ENCODE data around the gene GKN1. TPM values are rescaled to one million over a fixed set of nuclear protein-coding genes. Genes with fewer than 3 reads are reported as not detected.

Gene GKN1
- total RNA-seq, 1 donor from 2014 or later = not detected

DNA sequence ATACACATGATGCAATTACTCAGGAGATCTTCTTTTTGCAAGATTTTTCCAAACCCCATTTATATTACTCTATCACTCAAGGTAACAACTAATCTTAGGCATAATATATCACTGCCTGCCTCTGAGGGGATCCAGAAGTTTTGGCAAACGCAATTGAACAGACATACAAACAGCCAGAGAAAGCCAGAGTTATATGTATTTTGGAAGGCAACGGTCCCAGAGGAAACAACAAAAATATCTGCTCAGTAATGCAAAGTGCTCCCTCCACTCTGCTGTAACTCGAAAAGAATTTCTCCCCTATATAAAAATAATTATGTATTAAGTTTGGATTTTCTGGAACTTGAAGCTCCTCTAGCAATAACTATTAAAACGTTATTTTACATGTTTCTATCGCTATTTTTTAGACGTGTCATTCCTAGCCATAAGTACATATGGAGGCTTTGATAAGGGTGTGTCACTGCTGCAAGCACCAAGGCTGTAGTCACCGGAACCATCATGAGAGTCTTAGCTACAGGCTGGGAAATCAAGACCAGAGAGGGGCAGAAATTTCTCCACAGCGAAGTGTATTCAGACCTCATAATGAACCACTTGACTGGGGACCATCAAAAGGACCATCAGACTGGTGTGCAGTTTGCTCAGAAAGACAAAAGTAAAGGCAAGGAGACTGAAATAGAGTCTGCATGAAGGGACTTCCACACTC, 3.7 kb upstream of the GKN1 start:
- H3K4me3 ChIP-seq = no peak overlapping the region
- H3K27me3 ChIP-seq = no peaks in the 10 kb centered on the region
- H3K4me1 ChIP-seq = no peaks in the 10 kb centered on the region
- no peak for ATAC-seq
- H3K27ac ChIP-seq = no peak overlapping the region
- H3K9me3 ChIP-seq = no peaks in the 10 kb centered on the region
- no peaks in the 10 kb centered on the region for H3K36me3 ChIP-seq
- DNase-seq = no peak
- TF ChIP-seq, protein P1, sequence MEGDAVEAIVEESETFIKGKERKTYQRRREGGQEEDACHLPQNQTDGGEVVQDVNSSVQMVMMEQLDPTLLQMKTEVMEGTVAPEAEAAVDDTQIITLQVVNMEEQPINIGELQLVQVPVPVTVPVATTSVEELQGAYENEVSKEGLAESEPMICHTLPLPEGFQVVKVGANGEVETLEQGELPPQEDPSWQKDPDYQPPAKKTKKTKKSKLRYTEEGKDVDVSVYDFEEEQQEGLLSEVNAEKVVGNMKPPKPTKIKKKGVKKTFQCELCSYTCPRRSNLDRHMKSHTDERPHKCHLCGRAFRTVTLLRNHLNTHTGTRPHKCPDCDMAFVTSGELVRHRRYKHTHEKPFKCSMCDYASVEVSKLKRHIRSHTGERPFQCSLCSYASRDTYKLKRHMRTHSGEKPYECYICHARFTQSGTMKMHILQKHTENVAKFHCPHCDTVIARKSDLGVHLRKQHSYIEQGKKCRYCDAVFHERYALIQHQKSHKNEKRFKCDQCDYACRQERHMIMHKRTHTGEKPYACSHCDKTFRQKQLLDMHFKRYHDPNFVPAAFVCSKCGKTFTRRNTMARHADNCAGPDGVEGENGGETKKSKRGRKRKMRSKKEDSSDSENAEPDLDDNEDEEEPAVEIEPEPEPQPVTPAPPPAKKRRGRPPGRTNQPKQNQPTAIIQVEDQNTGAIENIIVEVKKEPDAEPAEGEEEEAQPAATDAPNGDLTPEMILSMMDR (IDR thresholded peaks at IDR 0.05) = no peak
- intact Hi-C loops (cut with DNase I) = no loop called here

DNA sequence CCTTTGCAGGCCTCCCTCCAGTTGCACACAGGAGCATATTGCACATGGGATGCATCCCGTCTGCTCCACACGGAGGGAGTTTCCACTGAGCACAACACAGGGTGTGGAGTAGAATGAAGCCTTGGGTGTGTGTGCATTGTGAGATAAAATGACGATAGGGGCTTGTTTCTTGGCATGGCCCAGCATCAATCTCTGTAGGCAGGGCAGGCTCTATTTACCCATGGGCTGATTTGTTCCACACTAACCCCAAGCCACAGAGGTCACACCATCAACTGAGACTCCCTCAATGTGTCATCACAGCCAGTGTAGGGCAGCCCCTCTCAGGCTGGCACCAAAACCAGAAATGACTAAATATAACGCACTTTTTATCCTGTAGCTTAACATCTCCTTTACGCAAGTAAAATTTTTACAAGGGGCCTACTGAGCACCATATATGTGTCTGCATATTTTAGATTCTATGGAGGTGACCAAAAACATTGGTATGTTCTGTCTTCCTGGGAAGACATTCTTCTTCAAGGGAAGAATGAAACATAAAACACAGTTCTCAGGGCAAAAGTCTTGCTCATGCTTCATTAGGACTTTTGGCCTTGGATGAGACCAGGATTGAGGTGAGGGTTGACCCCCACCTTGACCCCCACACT, 2.7 kb upstream of the GKN1 start:
- Histone ChIP-seq H3K36me3 (no peaks in the 10 kb centered on the region), H3K27ac (no peak overlapping the region), H3K4me3 (no peak overlapping the region), H3K9me3 (no peaks in the 10 kb centered on the region), H3K4me1 (no peaks in the 10 kb centered on the region), H3K27me3 (no peaks in the 10 kb centered on the region)
- intact Hi-C loops (cut with DNase I) = no loop called here
- no peak for DNase-seq
- no peak for ATAC-seq
- TF ChIP-seq, protein P1 (IDR thresholded peaks at IDR 0.05) = no peak

DNA sequence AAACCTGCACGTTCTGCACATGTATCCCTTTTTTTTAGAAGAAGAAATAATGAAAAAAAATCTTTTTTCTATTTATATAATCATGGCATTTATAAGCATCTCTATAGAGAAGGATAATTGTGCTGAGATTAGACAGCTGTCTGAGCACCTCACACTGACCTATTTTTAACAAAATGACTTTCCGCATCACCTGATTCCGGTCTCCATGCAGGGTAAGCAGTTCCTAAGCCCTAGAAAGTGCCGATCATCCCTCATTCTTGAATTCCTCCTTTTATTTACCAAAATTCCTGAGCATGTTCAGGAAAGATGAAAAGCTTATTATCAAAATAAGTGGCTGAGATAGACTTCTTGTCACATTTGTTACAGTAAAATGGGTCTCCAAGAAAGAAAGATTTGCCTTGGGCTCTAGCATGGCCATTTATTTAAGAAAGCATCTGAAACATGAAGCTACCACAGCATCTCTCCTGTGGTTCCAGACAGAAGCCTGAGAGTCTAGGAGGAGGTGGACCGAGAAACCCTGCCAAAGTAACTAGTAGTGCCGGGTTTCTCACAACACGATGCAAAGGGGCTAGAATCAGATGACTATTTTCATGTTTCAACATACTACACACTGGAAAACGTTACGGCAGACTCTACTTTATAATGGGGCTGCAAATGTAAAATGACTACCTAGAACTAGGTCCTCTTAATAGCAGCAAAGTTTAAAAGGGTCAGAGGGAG, 670 bp downstream of the GKN1 start:
- TF ChIP-seq, protein P1 (IDR thresholded peaks at IDR 0.05) = no peak
- no peaks in the 10 kb centered on the region for H3K9me3 ChIP-seq
- no peaks in the 10 kb centered on the region for H3K4me1 ChIP-seq
- H3K4me3 ChIP-seq = no peak overlapping the region
- intact Hi-C loops (cut with DNase I) = no loop called here
- no peak overlapping the region for H3K27ac ChIP-seq
- H3K36me3 ChIP-seq = no peaks in the 10 kb centered on the region
- H3K27me3 ChIP-seq = peaks cover 4% of the 10 kb centered on the region
- no peak for ATAC-seq
- no peak for DNase-seq

DNA sequence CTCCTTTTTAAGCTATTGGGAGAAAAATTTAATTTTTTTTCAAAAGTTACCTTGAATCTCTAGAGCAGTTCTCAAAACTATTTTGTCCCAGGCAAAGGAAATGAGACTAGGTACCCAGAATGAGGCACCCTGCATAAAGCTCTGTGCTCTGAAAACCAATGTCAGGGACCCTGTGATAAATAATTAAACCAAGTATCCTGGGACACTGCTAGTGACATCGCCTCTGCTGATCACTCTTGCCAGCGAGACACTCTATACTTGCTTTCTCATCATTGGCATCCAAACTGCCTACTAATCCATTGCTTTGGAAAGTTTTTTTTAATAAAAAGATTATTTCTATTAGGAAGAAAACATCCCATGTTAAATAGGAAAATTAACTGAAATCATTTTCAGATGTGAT, 1.4 kb downstream of the GKN1 start:
- peaks cover 4% of the 10 kb centered on the region for H3K27me3 ChIP-seq
- ATAC-seq = no peak
- no peak overlapping the region for H3K4me3 ChIP-seq
- H3K27ac ChIP-seq = no peak overlapping the region
- intact Hi-C loops (cut with DNase I) = no loop called here
- no peak for DNase-seq
- H3K36me3 ChIP-seq = no peaks in the 10 kb centered on the region
- no peaks in the 10 kb centered on the region for H3K9me3 ChIP-seq
- TF ChIP-seq, protein P1 (IDR thresholded peaks at IDR 0.05) = no peak
- H3K4me1 ChIP-seq = no peaks in the 10 kb centered on the region

DNA sequence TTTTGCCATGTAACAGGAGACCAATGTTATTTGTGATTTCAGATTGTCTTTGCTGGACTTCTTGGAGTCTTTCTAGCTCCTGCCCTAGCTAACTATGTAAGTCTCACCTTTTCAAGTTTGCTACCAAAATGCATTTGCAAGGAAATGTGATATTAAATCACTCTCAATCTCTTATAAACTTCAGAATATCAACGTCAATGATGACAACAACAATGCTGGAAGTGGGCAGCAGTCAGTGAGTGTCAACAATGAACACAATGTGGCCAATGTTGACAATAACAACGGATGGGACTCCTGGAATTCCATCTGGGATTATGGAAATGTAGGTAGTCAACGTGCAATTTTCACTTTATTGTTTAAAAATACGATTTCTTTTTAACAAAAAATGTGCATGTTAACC, 3.0 kb downstream of the GKN1 start:
- intact Hi-C loops (cut with DNase I) = no loop called here
- no peak for ATAC-seq
- peaks cover 4% of the 10 kb centered on the region for H3K27me3 ChIP-seq

More for the DNA sequence above, 3.0 kb downstream of the GKN1 start:
- TF ChIP-seq, protein P1 (IDR thresholded peaks at IDR 0.05) = no peak
- no peak overlapping the region for H3K4me3 ChIP-seq
- no peaks in the 10 kb centered on the region for H3K9me3 ChIP-seq
- H3K4me1 ChIP-seq = no peaks in the 10 kb centered on the region
- no peak for DNase-seq
- no peak overlapping the region for H3K27ac ChIP-seq
- no peaks in the 10 kb centered on the region for H3K36me3 ChIP-seq

All from upper lobe of right lung (tissue), 1 donor.